Breast epithelium (tissue), 4 donors: Measurements from ENCODE around the gene MYH9. TPM values are rescaled to one million over a fixed set of nuclear protein-coding genes. Genes with fewer than 3 reads are reported as not detected.

Source experiments
- DNase-seq, 2 donors: peaks; one replicate each; pipeline ENCODE4 v3.0.0-alpha.2; 2019; ENCODE audit warnings: low spot score in 2 of 2
- H3K27ac ChIP-seq, 2 donors: fragments of 200-600 bp; sonication (generic) in 1 of 2; one replicate each; pipeline ENCODE4 v1.5.1; 2016 to 2019; ENCODE audit warnings: mild to moderate bottlenecking in 1 of 2
- H3K27me3 ChIP-seq, 2 donors: fragments of 200-600 bp; sonication (generic) in 1 of 2; one replicate each; pipeline versions ENCODE4 v1.5.1 to v1.6.0; 2017 to 2019; ENCODE audit warnings: control low read depth in 1 of 2, mild to moderate bottlenecking in 1 of 2
- H3K36me3 ChIP-seq: fragments of 200-600 bp; one replicate; pipeline ENCODE4 v1.5.1; 2019
- H3K4me1 ChIP-seq, 2 donors: fragments of 200-600 bp; sonication (generic); one replicate each; pipeline ENCODE4 v1.5.1; 2016 to 2019; ENCODE audit warnings: control low read depth in 1 of 2
- H3K4me3 ChIP-seq, 3 donors: fragments of 200-600 bp; sonication (generic); 1 replicate in 2 of 3; 2 replicates in 1 of 3; pipeline ENCODE4 v1.5.1; 2016 to 2019; ENCODE audit warnings: mild to moderate bottlenecking in 3 of 3, moderate library complexity in 2 of 3
- H3K9me3 ChIP-seq, 2 donors: fragments of 200-600 bp; sonication (generic) in 1 of 2; one replicate each; pipeline ENCODE4 v1.5.1; 2016 to 2019; ENCODE audit warnings: control low read depth in 1 of 2
- CTCF ChIP-seq, 3 donors: fragments of 450-650 bp; IDR thresholded peaks; one replicate each; pipeline ENCODE4 v1.5.1; 2016 to 2017; ENCODE audit warnings: antibody characterized with exemption in 3 of 3, mild to moderate bottlenecking in 3 of 3, moderate library complexity in 3 of 3
- POLR2A ChIP-seq: fragments of 450-650 bp; IDR thresholded peaks from one replicate; pipeline ENCODE4 v1.6.1; 2016; ENCODE audit warnings: antibody characterized with exemption, mild to moderate bottlenecking, moderate library complexity
- POLR2AphosphoS5 ChIP-seq, 3 donors: sonication (generic); formaldehyde crosslinking; IDR thresholded peaks; one replicate each; pipeline ENCODE4 v1.6.1; 2017; ENCODE audit warnings: antibody characterized with exemption in 3 of 3
- intact Hi-C: fragments of 100-400 bp; cut with DNase I; formaldehyde crosslinking; loops from one replicate; pipeline ENCODE4 v1.15.1; 2023; ENCODE audit warnings: low total_unique reads
- total RNA-seq, 3 donors: library from RNA; depleted of rRNA; stranded (reverse); fragments of >200 nt; gene quantifications; one replicate each; pipeline ENCODE4 v1.1.0, GENCODE V29; 2016

MYH9 gene
- total RNA-seq, 3 donors from 2014 or later = 169 to 392 (median 268) TPM

GRCh38 chr22:36343720-36344105, 44.1 kb downstream of the MYH9 start:
- Histone ChIP-seq H3K4me3 (no peak overlapping the region), H3K9me3 (no peaks in the 10 kb centered on the region), H3K36me3 (peaks cover 10% of the 10 kb centered on the region), H3K27me3 (no peaks in the 10 kb centered on the region), H3K27ac (peak overlapping the region; percentile 78 to 97), H3K4me1 (peaks cover 0 to 25% of the 10 kb centered on the region in 2 donors)
- DNase-seq = no peak
- intact Hi-C loops = no loop called here
- TF ChIP-seq POLR2AphosphoS5 (IDR thresholded peaks at IDR 0.05) (peak in 1 of 3 donors; percentile 38), CTCF (IDR thresholded peaks at IDR 0.05) (no peak)

GRCh38 chr22:36343070-36343719, 44.6 kb downstream of the MYH9 start:
- Histone ChIP-seq H3K4me1 (peaks cover 0 to 25% of the 10 kb centered on the region in 2 donors), H3K9me3 (no peaks in the 10 kb centered on the region), H3K4me3 (no peak overlapping the region), H3K36me3 (peaks cover 10% of the 10 kb centered on the region), H3K27me3 (no peaks in the 10 kb centered on the region), H3K27ac (peak overlapping the region; percentile 78 to 97)
- intact Hi-C loops = no loop called here
- DNase-seq = no peak
- TF ChIP-seq POLR2A (no peak), CTCF (IDR thresholded peaks at IDR 0.05) (no peak), POLR2AphosphoS5 (IDR thresholded peaks at IDR 0.05) (no peak)

- TF ChIP-seq POLR2AphosphoS5 (IDR thresholded peaks at IDR 0.05) (no peak), POLR2A (no peak), CTCF (IDR thresholded peaks at IDR 0.05) (no peak)
- DNase-seq = no peak
- H3K4me3 ChIP-seq = no peak overlapping the region
- peaks cover 10% of the 10 kb centered on the region for H3K36me3 ChIP-seq
- H3K27ac ChIP-seq = peak overlapping the region; percentile 78 to 97
- peaks cover 0 to 26% of the 10 kb centered on the region in 2 donors for H3K4me1 ChIP-seq
- no peaks in the 10 kb centered on the region for H3K27me3 ChIP-seq
- no peaks in the 10 kb centered on the region for H3K9me3 ChIP-seq
- intact Hi-C loops = no loop called here
Measured at GRCh38 chr22:36341640-36342041, 46.1 kb downstream of the MYH9 start.

GRCh38 chr22:36340621-36341020, 47.1 kb downstream of the MYH9 start:
- Histone ChIP-seq H3K36me3 (peaks cover 10% of the 10 kb centered on the region), H3K27ac (peak overlapping the region; percentile 78 to 97), H3K4me1 (peaks cover under 1 to 36% of the 10 kb centered on the region in 2 donors)

More at GRCh38 chr22:36340621-36341020, 47.1 kb downstream of the MYH9 start:
- no peak for TF ChIP-seq POLR2A
- no peak for TF ChIP-seq POLR2AphosphoS5 (IDR thresholded peaks at IDR 0.05)
- no peak for TF ChIP-seq CTCF (IDR thresholded peaks at IDR 0.05)
- Histone ChIP-seq H3K27me3 (no peaks in the 10 kb centered on the region), H3K4me3 (no peak overlapping the region), H3K9me3 (no peaks in the 10 kb centered on the region)
- intact Hi-C loops = no loop called here
- no peak for DNase-seq
